Skeletal muscle cell (primary cell): ENCODE results near the gene BDH2.

Source experiments
- DNase-seq: peaks from one replicate; pipeline ENCODE4 v3.0.0-alpha.2; 2010; ENCODE audit warnings: low read depth
- H3K4me3 ChIP-seq: 2 replicates; pipeline ENCODE4 v1.5.1; 2011; ENCODE audit warnings: low read depth, mild to moderate bottlenecking, control low read depth, low read length, moderate library complexity

The BDH2 gene

GRCh38 chr4:103036169-103036568 is 63.5 kb downstream of the BDH2 start:
- no peak overlapping the region for H3K4me3 ChIP-seq
- DNase-seq, result no peak

GRCh38 chr4:103032574-103032973 is 67.1 kb downstream of the BDH2 start:
- no peak overlapping the region for H3K4me3 ChIP-seq
- no peak for DNase-seq

DNA sequence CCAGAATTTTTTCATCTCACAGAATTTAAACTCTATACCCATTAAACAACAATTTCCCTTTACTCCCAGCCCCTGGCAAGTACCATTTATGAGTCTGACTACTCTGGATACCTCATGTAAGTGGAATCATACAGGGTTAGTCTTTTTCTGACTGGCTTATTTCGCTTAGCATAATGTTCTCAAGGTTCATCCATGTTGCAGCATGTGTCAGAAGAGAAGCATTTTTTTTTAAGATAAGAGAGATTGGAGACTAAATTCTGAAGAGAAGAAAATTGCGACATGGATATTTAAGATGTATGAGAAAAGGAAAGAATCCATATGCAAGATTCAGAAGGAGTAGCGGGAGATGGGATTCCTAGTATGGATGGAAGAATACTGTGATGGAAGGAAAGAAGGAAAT is 68.8 kb downstream of the BDH2 start:
- no peak for DNase-seq

GRCh38 chr4:103029300-103029699 is 70.3 kb downstream of the BDH2 start:
- no peak overlapping the region for H3K4me3 ChIP-seq
- DNase-seq, result no peak

More for the DNA sequence above, 68.8 kb downstream of the BDH2 start:
- no peak overlapping the region for H3K4me3 ChIP-seq
